NCI-H524 (cell line): ENCODE measurements around the gene RNF166.

Experiments used
- DNase-seq, 2 experiments: peaks; one replicate each; lab custom pipeline; 2025; lab: John Stamatoyannopoulos, UW

The RNF166 gene

DNA sequence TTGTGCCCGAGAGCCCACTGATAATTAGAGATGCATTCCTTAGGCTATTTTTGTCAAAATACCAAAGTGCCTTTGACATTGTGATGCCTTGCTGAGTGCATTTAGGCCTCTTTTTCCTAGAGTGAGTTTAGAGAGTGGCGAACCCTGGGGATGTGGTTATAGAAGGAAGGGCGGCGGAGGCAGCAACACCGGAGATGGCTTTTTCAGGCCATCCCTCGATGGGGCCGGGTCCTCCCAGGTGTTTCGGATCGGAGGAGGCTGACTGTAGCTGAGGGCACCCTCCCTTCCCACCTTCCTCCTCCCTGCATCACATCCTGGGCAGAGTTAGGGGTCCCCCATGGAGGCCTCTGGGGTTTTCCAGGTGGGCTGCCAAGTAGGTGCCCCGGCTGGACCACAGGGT is 13.3 kb downstream of the RNF166 start:
- no peak for DNase-seq

DNA sequence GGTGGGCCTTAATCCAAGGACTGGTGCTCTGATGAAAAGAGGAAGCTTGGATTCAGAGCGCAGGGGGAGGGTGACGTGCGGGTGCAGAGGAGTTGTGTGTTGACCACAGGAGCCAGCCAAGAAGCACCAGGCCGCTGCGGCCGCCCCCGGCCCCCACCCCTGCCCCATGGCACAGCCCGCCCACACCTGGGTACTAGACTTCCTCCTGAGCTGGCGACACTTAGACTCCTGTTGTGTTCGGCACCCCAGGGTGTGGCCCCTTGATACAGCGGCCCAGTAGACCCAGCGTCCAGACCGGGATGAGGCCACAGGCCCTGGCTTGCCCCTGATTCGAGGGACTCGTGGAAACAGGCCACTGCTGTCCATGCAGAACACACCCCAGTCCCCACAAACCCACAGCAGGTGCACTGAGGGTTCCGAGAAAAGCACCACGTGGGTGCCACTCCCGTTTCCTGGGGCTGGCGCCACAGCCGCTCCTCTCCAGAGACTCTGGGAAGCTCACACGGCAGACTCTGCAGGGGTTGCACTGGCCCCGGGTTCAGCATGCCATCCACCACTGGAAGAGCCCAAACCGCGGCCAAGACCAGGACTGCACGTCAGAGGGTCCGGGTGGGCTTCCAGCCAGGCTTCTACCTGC is 14.2 kb downstream of the RNF166 start:
- no peak for DNase-seq

DNA sequence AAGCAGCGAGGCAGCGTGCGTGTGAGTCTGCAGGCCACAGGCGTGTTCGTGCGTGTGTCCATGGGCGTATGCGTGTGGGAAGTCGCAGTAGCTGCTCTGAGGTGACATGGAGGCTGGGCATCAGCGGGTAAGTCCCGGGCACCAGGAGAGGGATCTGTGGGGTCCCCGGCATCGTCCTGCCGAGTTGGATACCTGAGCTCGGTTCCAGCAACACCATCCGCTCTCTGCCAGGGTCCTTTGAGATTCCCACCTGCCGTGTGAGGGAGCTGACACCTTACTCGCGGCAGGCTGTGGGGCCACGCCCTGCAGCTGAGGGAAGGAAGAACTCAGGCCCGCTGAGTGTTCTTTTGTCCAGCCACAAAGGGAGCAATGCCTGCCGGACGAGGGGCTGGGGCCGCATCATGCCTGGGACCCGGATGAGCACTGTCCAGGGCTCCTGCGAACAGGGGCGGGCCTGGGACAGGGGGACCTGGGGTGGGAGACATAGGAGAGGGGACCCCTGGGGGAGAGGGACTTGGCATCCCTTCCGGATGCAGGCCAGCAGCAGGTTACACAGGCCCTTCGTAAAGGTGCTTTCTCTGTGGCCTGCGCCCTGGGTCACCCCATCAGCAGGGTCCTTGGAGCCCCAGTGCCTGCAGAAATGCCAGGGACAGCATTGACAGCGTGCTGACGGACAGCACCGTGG is 14.9 kb downstream of the RNF166 start:
- DNase-seq = no peak

DNA sequence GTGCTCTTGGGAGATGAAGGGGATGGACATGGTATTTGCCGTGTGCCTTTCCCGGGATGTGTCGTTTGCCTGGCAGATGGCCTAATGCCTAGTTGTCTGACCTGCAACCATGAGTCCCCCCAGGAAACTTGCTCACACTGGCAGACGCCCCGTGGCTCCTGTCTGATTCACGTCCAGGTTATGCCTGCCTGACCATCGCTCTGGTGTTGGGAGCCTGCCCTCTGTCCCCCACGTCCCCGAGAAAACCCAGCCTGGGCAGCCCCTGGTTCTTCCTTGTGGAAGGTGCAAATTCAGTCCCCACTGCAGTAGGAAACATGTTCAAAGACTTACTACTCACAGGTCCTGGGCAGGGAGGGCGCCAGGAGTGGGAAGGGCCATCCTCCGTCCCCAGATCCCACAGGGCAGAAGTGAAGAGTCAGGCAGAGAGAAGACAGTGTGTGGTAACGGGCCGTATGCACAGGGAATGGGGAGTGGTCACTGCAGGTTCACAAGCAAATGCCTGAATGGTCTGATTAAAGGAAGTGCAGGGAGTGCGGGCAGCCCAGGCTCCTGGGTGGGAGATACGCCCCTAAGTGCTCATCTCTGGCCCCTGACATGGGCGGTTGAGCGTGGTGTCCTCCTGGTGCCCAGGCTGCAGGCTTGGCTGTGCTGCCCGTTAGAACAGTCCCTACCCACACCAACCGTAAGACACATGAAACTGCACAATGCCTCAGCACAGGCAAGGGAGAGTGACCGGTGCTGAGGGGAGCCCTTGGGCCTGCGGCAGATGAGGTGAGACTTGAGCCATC is 15.7 kb downstream of the RNF166 start:
- no peak for DNase-seq

DNA sequence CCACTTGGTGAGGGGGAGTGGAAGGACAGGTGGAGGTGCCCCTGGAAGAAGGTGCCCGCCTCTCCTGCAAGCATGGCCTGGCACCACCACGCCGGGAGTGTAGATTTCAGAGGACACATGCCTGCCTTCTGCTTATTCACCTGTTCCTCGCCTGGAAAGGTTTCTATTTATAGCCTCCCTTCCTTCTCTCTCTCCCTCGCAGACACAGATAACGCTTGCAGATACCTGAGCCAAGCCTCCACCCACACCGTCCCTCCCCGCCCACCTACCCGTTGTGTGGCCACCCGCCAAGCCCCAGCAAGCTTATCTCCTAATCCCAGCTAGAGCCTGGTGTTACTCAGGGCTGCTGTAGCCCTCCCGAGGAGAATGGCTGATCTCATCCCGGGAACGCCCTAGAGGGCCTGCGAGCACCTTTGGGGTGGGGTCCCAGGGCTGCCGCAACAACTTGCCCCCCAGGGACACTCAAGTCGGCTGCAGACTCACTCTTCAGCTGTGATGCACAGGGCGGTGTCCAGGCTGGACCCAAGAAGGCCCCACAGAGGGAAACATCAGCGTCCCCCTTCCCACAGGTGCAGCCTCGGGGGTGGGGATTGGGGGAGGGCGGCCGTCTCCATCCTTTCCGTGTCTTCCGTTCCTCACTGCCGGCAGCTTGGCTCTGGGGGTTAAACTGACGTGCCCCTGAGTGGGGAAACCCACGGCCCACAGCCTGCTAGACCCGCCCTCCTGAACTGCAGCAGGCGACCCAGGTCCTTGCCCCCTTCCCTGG is 18.0 kb downstream of the RNF166 start:
- DNase-seq = peak; percentile 14 to 58

DNA sequence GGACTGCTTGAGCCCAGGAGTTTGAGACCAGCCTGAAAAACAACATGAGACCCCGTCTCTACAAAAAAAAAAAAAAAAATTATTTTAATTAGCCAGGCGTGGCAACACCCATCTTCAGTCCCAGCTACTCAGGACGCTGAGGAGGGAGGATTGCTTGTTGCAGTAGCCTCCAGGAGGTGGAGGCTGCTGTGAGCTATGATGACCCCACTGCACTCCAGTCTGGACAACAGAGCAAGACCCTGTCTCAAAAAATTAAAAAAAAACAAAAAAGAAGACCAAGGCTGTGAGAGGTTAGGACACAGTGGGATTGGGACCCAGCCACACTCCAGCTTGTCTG is 18.6 kb downstream of the RNF166 start:
- no peak for DNase-seq

DNA sequence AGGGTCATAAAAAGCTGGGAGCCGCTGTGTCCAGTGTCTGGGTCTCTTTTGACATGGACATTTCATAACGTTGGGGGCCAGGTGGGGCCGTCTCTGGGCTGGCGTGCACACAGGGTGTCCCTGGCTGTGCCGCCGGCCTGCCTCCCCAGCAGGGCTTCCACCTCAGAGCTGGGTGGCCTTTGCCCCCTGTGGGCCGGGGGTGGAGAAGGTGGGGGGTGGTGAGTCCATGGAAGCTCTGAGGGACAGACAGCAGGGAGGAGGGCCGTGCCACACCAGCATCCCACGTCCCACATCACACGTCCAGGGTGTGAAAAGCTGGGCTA is 19.0 kb downstream of the RNF166 start:
- no peak for DNase-seq

DNA sequence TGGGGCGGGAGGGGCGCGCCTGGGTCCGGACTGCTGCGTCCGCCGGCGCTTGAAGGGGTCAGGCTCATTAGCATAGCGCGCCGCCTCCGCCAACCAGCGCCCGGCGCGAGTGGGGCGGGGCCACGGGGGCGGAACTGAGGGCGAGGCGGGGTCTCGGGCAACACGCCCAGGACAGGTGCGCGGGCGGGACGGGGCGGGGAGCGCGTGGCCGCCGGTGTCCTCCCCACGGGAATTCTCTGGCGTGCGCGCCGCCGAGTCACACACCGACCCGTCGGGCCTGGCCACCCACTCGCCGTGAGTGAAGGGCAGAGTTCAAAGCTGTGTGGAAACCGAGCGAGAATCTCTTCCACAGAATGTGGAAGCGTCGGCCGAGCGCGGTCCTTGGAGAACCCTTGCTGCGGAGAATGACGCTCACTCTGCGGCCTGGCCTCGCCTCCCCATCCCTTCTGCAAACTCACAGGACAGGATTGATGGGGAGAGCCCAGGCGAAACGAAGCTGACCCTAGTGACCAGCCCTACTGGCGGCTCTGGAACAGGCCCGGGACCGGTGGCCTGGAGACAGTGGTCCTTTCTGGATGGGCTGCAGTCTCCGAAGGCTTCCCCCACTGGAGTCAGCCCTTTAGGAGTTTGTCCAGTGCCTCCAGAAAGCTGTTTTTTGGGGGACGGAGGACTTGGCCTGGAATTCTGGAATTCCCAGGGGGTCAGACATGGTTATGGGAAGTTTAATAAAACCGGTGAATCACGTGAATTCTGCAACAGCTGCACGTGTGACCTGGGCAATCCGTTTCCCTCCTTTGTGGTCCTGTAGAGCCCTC is 19.6 kb downstream of the RNF166 start, which contains the start of gene SNAI3:
Gene SNAI3, minus strand, starts transcription at position 69 of the 815 bp plus-strand sequence. CDS start 101 bp downstream, outside the sequence.
- peak; percentile 37 to 76 for DNase-seq

DNA sequence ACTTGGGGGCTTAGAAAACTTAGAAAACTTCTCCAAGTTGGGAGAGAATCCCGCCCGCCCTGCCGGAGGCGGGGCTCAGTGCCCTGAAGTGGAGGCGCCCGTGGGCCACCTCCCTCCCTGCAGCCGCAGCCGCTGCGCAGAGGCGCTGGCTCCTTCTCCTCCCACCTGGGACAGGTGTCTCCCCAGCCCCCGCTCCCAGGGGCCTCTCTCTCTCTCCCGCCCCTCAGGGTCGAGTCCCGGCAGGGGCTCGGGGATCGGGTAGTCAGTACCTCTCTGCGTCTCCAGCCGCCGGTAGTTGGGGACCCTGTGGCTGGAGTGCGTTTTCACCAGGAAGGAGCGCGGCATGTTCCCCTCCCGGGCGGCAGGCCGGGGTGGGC is 20.2 kb downstream of the RNF166 start:
- DNase-seq = no peak

DNA sequence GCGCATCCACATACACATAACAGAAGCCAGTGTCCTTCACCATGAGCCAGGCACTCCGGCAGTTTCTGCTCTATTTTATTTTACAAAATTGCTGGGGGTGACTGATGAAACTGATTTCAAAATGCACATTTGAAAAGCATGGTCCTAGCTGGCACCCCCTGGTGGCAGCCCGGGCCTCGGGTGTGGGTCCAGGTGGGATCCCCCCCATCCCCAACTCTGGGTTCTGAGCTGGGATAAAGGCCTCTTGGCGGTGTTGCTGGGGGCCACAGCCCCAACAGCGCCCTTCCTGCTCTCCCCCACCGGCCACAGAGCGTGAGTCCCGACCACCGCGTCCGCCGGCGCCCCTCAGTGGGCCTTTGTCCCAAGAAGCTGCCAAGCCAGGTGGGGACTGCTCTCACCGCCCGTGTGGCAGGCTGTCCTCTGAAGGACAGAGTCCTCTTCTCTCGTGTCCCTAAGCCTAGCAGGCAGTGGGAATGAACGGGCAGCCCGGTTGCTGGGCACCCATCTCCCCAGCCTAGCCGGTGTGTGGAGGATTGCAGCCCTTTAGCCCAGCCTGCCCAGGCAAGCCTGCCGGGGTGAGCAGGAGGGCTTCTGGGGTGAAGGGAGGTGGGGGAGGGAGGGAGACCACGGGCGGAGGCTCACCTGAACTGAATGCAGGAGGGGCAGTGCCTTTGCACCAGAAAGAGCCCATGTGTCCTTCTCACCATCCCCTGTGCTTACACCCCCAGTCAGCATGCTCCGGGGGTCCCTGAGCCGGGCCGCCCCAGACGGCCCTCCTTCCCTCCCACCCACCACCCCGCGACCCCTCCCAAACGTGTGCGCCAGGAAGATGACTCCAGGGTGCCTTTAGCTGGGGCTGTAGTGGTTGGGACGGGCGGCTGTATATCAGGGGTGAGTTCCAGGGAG is 20.8 kb downstream of the RNF166 start:
- DNase-seq = peak in 1 of 2 experiments; percentile 44

DNA sequence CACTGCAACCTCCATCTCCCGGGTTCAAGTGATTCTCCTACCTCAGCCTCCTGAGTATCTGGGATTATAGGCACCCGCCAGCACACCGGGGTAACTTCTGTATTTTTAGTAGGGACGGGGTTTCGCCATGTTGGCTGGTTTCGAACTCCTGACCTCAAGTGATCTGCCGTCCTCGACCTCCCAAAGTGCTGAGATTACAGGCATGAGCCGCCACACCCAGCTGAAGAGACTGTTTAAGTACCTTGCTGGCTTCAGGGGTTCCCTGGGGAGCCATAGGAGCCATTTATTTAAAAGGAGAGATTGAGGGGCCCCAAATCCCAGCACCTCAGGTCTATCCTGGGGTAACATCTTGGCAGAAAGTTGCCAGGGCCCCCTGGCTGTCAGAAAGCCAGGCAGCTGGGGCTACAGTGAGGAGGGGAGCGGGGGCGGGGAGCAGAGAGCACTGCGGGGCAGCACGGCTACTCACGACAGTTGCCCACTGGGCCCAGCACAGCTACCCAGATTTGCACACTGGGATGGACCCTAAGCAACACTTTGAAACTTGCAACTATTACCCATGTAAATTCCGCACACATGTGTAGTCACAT is 21.5 kb downstream of the RNF166 start:
- DNase-seq = no peak

DNA sequence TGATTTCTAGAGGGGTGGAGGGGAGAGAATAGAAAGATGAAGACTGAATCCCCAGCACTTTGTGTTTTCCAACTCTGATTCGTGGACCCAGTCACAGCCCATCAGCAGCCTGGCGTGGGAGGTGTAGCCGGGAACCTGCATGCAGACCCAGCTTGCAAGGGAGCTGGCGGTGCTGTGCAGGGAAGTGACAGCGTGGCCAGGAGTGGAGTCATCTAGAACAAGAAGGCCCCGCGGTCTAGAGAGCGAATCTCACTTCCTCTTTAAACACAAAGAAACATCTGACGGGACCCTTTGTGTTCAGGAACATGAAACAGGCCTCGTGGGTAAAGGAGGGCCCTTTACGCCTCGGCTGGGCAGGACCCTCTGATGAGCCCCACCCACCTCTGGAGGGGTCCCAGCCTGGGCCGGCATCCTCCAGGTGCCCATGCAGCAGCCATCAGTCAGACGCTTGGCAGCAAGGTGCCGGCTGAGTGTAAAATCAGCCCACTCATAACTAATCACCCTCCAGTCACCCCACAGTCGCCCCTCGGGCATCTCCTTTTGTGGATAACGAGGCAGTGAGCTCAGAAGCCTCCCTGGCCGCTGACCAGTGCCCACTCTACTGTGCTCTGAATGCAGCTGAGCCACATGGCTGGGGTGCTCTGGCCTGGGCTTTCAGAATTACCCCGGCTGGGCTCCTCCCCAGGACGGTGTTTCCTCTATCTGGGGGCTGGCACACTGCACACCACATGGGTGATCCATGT is 24.3 kb downstream of the RNF166 start:
- DNase-seq = no peak

DNA sequence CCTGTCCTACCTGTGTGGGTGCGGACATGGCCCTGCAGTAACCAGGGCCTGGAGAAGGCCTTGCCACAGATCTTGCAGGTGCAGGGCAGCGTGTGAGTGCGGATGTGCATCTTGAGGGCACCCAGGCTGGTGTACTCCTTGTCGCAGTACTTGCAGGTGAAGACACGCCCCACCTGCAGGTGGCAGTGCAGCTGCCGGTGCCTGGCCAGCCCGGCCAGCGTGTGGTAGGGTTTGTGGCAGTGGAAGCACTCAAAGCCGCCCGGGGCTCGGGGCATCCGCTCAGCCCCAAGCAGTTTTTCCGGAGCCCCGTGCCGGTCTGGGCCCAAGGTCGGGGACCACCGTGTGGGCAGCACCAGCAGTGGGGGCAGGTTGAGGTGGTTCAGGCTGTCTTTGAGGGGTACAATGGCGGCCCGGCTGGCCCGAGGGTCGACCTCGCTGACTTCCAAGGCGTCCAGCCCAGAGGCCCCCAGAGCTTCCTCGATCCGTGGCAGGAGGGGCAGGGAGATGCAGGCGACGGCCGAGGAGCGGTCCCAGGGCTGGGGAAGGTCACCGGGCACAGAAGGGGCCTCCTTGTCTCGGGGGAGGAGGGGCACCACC is 25.0 kb downstream of the RNF166 start:
- DNase-seq = no peak

DNA sequence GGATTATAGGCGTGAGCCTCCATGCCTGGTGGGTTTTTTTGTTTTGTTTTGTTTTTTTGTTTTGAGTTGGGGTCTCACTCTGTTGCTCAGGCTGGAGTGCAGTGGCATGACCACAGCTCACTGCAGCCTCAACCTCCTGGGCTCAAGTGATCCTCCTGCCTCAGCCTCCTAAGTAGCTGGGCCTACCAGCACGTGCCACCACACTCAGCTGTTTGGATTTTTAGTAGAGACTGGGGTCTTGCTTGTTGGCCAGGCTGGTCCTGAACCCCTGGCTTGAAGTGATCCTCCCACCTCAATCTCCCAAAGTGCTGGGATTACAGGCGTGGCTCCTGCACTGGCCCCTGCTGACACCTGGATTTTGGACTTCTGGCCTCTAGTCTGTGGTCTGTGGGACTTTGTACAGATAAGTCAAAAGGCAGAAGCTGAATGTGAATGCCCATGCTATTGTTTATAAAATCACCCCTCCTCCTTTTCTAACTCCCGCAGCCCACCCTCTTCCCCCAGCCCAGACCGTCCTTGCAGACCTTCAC is 25.6 kb downstream of the RNF166 start:
- DNase-seq = no peak

DNA sequence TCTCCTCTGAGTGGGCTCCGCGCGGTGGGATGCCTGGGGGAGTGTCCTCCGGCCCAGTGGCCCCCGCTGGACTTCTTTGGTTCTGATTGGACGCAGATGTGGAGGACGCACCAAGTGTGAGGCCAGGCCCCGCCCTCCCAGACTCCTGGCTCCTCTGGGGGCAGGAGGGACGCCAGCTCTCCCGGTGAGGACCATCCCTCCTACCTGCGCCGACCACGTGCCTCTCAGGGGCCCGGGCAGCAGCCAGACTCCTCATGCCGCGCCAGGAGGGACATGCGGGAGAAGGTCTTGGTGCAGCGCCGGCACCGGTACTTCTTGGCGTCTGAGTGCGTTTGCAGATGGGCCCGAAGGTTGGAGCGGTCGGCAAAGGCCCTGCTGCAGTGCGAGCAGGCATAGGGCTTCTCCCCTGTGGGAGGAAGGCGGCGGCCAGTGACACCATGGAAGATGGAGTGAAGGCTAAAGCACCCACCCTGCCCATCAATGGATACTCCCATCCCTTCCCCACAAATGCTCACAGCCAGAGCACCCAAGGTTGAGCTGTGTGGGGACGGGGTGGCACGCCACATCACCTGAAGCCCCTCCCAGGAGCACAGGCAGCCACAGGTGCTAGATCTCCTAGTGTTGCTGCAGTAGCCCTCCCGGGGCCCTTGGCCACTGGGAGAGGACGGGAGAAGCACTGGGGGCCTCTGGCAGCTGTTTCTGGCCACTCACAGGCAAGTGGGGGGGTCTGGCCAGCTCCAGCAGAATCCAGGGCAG is 27.8 kb downstream of the RNF166 start:
- no peak for DNase-seq

DNA sequence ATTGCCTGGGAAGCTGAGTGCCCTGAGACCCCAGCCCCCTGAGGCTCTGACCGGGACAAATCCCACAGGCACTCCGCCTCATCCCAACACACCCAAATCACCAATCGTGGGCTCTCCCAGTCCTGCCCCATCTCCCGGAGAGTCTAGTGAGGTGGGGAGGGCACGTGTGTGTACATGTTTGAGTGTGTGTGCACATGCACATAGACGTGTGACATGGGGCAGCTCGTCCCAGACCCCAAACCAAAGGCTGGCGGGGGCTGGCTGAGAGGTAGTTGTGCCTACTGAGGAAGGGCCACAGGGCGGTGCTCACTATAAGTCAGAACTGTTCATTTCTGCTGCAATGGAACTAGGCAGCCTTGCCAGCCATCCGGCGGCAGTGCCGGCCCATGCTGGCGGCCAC is 28.5 kb downstream of the RNF166 start:
- DNase-seq = no peak

DNA sequence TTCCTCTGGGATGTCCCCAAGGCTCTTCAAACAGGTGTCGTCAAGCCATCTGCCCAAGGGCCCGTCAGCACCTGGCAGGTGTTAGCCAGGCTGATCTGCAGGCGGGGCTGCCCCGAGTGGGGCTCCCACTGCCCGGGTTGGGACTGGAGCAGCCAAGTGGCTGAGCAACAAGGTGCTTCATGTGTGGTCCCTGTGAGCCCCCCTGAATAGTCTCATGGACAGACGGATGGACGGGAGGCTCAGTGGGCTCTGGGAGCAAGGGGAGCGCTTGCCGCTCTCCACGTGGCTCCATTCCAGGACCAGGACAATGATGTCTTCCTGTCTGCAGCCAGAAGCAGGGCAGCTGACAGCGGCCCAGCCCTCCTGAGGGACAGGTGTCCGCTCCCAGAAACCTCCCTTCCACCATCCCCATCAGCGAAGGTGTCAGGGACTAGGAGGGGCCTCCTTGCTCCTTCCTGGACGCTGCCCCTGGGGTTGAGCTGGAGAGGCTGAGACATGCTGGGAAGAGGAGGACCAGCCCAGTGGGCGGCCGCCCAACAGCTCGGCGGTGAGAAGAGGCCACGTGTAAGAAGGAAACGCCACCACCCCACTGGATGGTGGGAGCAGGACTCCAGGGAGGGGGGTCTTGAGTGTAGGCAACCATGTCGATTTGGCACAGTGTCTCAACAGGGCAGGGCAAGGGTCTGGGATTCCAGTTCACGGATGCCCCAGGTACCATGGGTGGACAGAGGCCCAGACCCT is 29.5 kb downstream of the RNF166 start:
- no peak for DNase-seq
